HEK293 (cell line): Measurements from ENCODE around the gene OPA3.

Source experiments
- ZNF138 ChIP-seq: fragments of 450-650 bp; formaldehyde crosslinking; IDR thresholded peaks from 2 replicates; pipeline ENCODE4 v1.5.1; 2016; ENCODE audit warnings: missing biosample characterization, missing genetic modification characterization, borderline replicate concordance
- ZNF146 ChIP-seq: fragments of 450-650 bp; formaldehyde crosslinking; IDR thresholded peaks from 2 replicates; pipeline ENCODE4 v1.5.1; 2016; ENCODE audit warnings: missing biosample characterization, missing genetic modification characterization
- ZNF19 ChIP-seq: fragments of 450-650 bp; formaldehyde crosslinking; IDR thresholded peaks from 2 replicates; pipeline ENCODE4; 2016; ENCODE audit warnings: missing biosample characterization, missing genetic modification characterization, low read depth
- ZNF311 ChIP-seq: fragments of 450-650 bp; formaldehyde crosslinking; IDR thresholded peaks from 2 replicates; pipeline ENCODE4 v1.5.1; 2017; ENCODE audit warnings: missing biosample characterization, missing genetic modification characterization, borderline replicate concordance
- ZNF658 ChIP-seq: fragments of 450-650 bp; formaldehyde crosslinking; IDR thresholded peaks from 2 replicates; pipeline ENCODE4; 2016; ENCODE audit warnings: missing biosample characterization, missing genetic modification characterization
- TF ChIP-seq, protein P1 (sequence below): sonication (generic); formaldehyde crosslinking; IDR thresholded peaks from 2 replicates; pipeline ENCODE4 v1.8.1; 2022; ENCODE audit warnings: mild to moderate bottlenecking, moderate library complexity, missing genetic modification reagents
- TF ChIP-seq, protein P2 (sequence below): fragments of 450-650 bp; formaldehyde crosslinking; IDR thresholded peaks from 2 replicates; pipeline ENCODE4 v1.5.1; 2016; ENCODE audit warnings: missing biosample characterization, missing genetic modification characterization
- TF ChIP-seq, protein P3 (sequence below): fragments of 450-650 bp; formaldehyde crosslinking; conservative IDR thresholded peaks from 2 replicates; pipeline ENCODE4 v1.5.1; 2016; ENCODE audit warnings: low read depth, missing biosample characterization, missing genetic modification characterization

DNA sequence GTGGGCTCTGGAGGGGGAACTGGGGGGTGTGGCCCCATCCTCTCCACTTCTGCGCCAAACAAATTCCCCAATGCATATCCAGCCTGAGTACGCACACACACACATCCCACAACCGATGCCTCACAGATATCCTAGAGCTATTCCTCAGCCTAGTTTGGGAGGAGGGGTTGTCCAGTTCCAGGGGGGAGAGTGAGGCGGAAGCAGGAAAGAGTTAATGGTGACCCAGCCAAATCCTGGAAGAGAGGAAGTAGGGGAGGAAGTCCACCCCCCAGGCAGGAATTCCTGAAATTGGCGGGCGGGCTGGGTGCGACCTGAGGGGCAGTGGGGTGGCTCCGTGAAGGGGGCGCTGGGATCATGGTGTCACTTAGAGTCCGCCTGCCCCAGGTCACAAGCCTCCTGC, 16.5 kb upstream of the OPA3 start:
- TF ChIP-seq, protein P1, sequence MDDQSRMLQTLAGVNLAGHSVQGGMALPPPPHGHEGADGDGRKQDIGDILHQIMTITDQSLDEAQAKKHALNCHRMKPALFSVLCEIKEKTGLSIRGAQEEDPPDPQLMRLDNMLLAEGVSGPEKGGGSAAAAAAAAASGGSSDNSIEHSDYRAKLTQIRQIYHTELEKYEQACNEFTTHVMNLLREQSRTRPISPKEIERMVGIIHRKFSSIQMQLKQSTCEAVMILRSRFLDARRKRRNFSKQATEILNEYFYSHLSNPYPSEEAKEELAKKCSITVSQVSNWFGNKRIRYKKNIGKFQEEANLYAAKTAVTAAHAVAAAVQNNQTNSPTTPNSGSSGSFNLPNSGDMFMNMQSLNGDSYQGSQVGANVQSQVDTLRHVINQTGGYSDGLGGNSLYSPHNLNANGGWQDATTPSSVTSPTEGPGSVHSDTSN (CRISPR knock-in tag) = no peak
- TF ChIP-seq, protein P2, sequence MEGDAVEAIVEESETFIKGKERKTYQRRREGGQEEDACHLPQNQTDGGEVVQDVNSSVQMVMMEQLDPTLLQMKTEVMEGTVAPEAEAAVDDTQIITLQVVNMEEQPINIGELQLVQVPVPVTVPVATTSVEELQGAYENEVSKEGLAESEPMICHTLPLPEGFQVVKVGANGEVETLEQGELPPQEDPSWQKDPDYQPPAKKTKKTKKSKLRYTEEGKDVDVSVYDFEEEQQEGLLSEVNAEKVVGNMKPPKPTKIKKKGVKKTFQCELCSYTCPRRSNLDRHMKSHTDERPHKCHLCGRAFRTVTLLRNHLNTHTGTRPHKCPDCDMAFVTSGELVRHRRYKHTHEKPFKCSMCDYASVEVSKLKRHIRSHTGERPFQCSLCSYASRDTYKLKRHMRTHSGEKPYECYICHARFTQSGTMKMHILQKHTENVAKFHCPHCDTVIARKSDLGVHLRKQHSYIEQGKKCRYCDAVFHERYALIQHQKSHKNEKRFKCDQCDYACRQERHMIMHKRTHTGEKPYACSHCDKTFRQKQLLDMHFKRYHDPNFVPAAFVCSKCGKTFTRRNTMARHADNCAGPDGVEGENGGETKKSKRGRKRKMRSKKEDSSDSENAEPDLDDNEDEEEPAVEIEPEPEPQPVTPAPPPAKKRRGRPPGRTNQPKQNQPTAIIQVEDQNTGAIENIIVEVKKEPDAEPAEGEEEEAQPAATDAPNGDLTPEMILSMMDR (tag by site-specific recombination) = no peak
- TF ChIP-seq, protein P3, sequence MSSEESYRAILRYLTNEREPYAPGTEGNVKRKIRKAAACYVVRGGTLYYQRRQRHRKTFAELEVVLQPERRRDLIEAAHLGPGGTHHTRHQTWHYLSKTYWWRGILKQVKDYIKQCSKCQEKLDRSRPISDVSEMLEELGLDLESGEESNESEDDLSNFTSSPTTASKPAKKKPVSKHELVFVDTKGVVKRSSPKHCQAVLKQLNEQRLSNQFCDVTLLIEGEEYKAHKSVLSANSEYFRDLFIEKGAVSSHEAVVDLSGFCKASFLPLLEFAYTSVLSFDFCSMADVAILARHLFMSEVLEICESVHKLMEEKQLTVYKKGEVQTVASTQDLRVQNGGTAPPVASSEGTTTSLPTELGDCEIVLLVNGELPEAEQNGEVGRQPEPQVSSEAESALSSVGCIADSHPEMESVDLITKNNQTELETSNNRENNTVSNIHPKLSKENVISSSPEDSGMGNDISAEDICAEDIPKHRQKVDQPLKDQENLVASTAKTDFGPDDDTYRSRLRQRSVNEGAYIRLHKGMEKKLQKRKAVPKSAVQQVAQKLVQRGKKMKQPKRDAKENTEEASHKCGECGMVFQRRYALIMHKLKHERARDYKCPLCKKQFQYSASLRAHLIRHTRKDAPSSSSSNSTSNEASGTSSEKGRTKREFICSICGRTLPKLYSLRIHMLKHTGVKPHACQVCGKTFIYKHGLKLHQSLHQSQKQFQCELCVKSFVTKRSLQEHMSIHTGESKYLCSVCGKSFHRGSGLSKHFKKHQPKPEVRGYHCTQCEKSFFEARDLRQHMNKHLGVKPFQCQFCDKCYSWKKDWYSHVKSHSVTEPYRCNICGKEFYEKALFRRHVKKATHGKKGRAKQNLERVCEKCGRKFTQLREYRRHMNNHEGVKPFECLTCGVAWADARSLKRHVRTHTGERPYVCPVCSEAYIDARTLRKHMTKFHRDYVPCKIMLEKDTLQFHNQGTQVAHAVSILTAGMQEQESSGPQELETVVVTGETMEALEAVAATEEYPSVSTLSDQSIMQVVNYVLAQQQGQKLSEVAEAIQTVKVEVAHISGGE (tag by site-specific recombination) = no peak
- no peak for TF ChIP-seq ZNF19 (tag by site-specific recombination)
- TF ChIP-seq ZNF146 (tag by site-specific recombination) = no peak
- TF ChIP-seq ZNF658 (tag by site-specific recombination) = no peak
- no peak for TF ChIP-seq ZNF138 (tag by site-specific recombination)
- no peak for TF ChIP-seq ZNF311
